NB4 (cell line): ENCODE data around the gene PAM.
"Not testable (repeated sequence)": the region's sequence is repeated elsewhere in the genome, so short reads cannot be mapped to it uniquely, and the experiment has no call there.

ENCODE experiments used
- DNase-seq: peaks from one replicate; pipeline ENCODE4 v3.0.0; 2010; ENCODE audit warnings: low read depth
- H3K4me3 ChIP-seq: one replicate; pipeline ENCODE4 v1.5.1; 2011; ENCODE audit warnings: mild to moderate bottlenecking, low read depth, low read length, moderate library complexity
- CTCF ChIP-seq: IDR thresholded peaks from one replicate; pipeline ENCODE4 v1.5.1; 2012; ENCODE audit warnings: low read depth, low read length
- MAX ChIP-seq: IDR thresholded peaks from 2 replicates; pipeline ENCODE4 v1.6.1; 2011; ENCODE audit warnings: low read depth, low read length
- MYC ChIP-seq: IDR thresholded peaks from 2 replicates; pipeline ENCODE4 v1.6.1; 2011; ENCODE audit warnings: low read depth, low read length
- POLR2A ChIP-seq: IDR thresholded peaks from 2 replicates; pipeline ENCODE4 v1.6.1; 2011; ENCODE audit warnings: mild to moderate bottlenecking; ENCODE audit not compliant: insufficient read length; ENCODE audit errors: extremely low read depth

PAM gene

GRCh38 chr5:102996011-102996575, 241.0 kb downstream of the PAM start:
- TF ChIP-seq MAX (no peak), CTCF (no peak), MYC (no peak), POLR2A (no peak)
- H3K4me3 ChIP-seq: no peak overlapping the region
- no peak for DNase-seq

- H3K4me3 ChIP-seq: no peak overlapping the region
- DNase-seq: no peak
- TF ChIP-seq MYC (no peak), MAX (no peak), POLR2A (no peak), CTCF (no peak)
Observed at GRCh38 chr5:102998224-102998623, 243.1 kb downstream of the PAM start.

GRCh38 chr5:102999191-102999590, 244.1 kb downstream of the PAM start:
- TF ChIP-seq MAX (no peak), POLR2A (no peak), CTCF (no peak)

GRCh38 chr5:102999621-103000020, 244.5 kb downstream of the PAM start:
- not testable (repeated sequence) for H3K4me3 ChIP-seq, DNase-seq

More at GRCh38 chr5:102999191-102999590, 244.1 kb downstream of the PAM start:
- H3K4me3 ChIP-seq: no peak overlapping the region
- DNase-seq: no peak

GRCh38 chr5:103000089-103000488, 245.0 kb downstream of the PAM start:
- no peak for DNase-seq
- H3K4me3 ChIP-seq: no peak overlapping the region
- TF ChIP-seq MYC: no peak
- TF ChIP-seq MAX: no peak
- no peak for TF ChIP-seq POLR2A
- TF ChIP-seq CTCF: no peak

GRCh38 chr5:103003872-103004271, 248.8 kb downstream of the PAM start:
- TF ChIP-seq MAX (no peak), CTCF (no peak), POLR2A (no peak), MYC (no peak)
- no peak for DNase-seq
- H3K4me3 ChIP-seq: no peak overlapping the region
